SU-DHL-6 (cell line): ENCODE data around the gene NFIC.

Experiments used
- H2AFZ ChIP-seq: fragments of 200-600 bp; sonication (generic); 2 replicates; pipeline ENCODE4 v1.6.1; 2014; ENCODE audit warnings: low read depth, mild to moderate bottlenecking, moderate library complexity, mixed read lengths, antibody characterized with exemption, low read length; ENCODE audit not compliant: severe bottlenecking
- H3F3A ChIP-seq: fragments of 200-600 bp; shearing (Covaris generic); 2 replicates; pipeline ENCODE4 v1.6.0; 2016; ENCODE audit warnings: antibody characterized with exemption, mild to moderate bottlenecking; ENCODE audit not compliant: insufficient read depth
- H3K27ac ChIP-seq: fragments of 200-600 bp; sonication (generic); 2 replicates; pipeline ENCODE4 v1.5.1; 2016; ENCODE audit warnings: low read depth, mild to moderate bottlenecking, low read length, moderate library complexity, mixed read lengths
- H3K27me3 ChIP-seq: fragments of 200-600 bp; sonication (generic), shearing (Covaris generic); 2 replicates; pipeline ENCODE4 v1.6.0; 2014; ENCODE audit warnings: mild to moderate bottlenecking, low read length
- H3K36me3 ChIP-seq: fragments of 200-600 bp; sonication (generic); 2 replicates; pipeline ENCODE4 v1.6.1; 2014; ENCODE audit warnings: mild to moderate bottlenecking, low read length, mixed read lengths
- H3K4me2 ChIP-seq: fragments of 300-600, 200-600 bp; shearing (Covaris generic), sonication (generic); 2 replicates; pipeline ENCODE4 v1.6.0; 2014; ENCODE audit warnings: low read length, low read depth, mild to moderate bottlenecking; ENCODE audit not compliant: poor library complexity, severe bottlenecking
- H3K4me3 ChIP-seq: fragments of 200-600 bp; sonication (generic); 2 replicates; pipeline ENCODE4 v1.5.1; 2014; ENCODE audit warnings: antibody characterized with exemption, low read length, mild to moderate bottlenecking, mixed read lengths; ENCODE audit not compliant: insufficient read depth, poor library complexity, severe bottlenecking
- H3K79me2 ChIP-seq: fragments of 200-600 bp; sonication (generic); 2 replicates; pipeline ENCODE4 v1.6.1; 2014; ENCODE audit warnings: mild to moderate bottlenecking, low read length, moderate library complexity; ENCODE audit not compliant: insufficient read depth
- H3K9ac ChIP-seq: fragments of 200-600 bp; sonication (generic); 2 replicates; pipeline ENCODE4 v1.7.0; 2014; ENCODE audit warnings: mild to moderate bottlenecking, low read length
- H3K9me2 ChIP-seq: fragments of 200-600 bp; sonication (generic); replicated peaks from 2 replicates; pipeline ENCODE4 v1.6.1; 2014; ENCODE audit warnings: low read length; ENCODE audit not compliant: insufficient read depth
- H3K9me3 ChIP-seq: fragments of 200-600 bp; sonication (generic); 2 replicates; pipeline ENCODE4 v1.6.1; 2014; ENCODE audit warnings: low read length, mixed read lengths; ENCODE audit not compliant: insufficient read depth
- H4K20me1 ChIP-seq: fragments of 200-600 bp; sonication (generic); 2 replicates; pipeline ENCODE4 v1.6.1; 2014; ENCODE audit warnings: low read depth, mild to moderate bottlenecking, antibody characterized with exemption, low read length, moderate library complexity, mixed read lengths
- EZH2phosphoT487 ChIP-seq: fragments of 200-600 bp; sonication (generic), shearing (Covaris generic); conservative IDR thresholded peaks from 2 replicates; pipeline ENCODE4 v1.6.1; 2018; ENCODE audit warnings: mild to moderate bottlenecking, antibody characterized with exemption, low read length, moderate library complexity, mixed read lengths
- TF ChIP-seq, protein P1 (sequence below): fragments of 200-600 bp; sonication (generic); IDR thresholded peaks from one replicate; pipeline ENCODE4 v1.5.1; 2017; ENCODE audit warnings: antibody characterized with exemption, mild to moderate bottlenecking, low read length, moderate library complexity; ENCODE audit not compliant: insufficient read depth, poor library complexity, severe bottlenecking

The NFIC gene

DNA sequence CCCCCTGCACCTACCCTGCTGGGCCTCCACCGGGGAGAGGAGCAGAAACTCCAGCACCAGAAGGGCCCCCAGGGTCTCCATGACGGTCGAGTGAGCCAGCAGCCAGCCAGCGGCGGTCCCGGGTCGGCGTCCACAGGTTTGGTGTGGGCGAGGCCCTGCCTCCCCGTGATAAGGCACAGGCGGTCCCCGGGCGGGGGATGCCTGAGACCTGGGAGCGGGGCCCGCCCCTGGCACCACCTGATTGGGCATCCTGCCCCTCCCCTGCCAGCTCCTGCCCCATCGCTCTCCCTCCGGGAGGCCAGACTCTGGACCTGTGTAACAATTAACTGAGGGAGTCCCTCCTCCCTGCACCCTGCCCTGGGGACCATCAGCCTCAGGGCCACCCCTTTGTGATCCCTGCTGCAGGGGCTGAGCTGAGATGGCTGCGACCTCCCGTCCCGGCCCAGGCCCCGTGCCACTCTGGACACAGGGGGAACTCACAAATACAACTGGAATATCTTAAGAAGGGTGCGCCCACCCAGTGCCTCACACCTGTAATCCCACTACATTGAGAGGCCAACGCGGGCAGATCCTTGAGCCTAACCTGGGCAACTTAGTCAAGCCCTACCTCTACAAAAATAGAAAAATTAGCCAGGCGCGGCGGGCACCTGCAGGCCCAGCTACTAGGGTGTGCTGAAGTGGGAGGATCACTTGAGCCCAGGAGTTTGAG is 114.2 kb downstream of the NFIC start, which contains the start of gene SMIM24:
Gene SMIM24 (minus strand): TSS at position 143 of the 709 bp plus-strand sequence. CDS start 62 bp downstream, at position 81.
- Histone ChIP-seq H3K9me3 (no peaks in the 10 kb centered on the region), H2AFZ (no peak within 1 kb of the TSS), H3K79me2 (no peaks in the 10 kb centered on the region), H3K27me3 (no peaks in the 10 kb centered on the region), H3K9ac (peak within 1 kb of the TSS; percentile 30; the same call in 1 of the 2 replicates), H3K4me2 (peak within 1 kb of the TSS; percentile 25), H3K36me3 (no peaks in the 10 kb centered on the region), H3K27ac (peak within 1 kb of the TSS; percentile 68), H3F3A (peaks cover 12% of the 10 kb centered on the region), H3K4me3 (no peak within 1 kb of the TSS), H3K9me2 (no peaks in the 10 kb centered on the region), H4K20me1 (no peaks in the 10 kb centered on the region)
- TF ChIP-seq EZH2phosphoT487: no peak
- TF ChIP-seq, protein P1, sequence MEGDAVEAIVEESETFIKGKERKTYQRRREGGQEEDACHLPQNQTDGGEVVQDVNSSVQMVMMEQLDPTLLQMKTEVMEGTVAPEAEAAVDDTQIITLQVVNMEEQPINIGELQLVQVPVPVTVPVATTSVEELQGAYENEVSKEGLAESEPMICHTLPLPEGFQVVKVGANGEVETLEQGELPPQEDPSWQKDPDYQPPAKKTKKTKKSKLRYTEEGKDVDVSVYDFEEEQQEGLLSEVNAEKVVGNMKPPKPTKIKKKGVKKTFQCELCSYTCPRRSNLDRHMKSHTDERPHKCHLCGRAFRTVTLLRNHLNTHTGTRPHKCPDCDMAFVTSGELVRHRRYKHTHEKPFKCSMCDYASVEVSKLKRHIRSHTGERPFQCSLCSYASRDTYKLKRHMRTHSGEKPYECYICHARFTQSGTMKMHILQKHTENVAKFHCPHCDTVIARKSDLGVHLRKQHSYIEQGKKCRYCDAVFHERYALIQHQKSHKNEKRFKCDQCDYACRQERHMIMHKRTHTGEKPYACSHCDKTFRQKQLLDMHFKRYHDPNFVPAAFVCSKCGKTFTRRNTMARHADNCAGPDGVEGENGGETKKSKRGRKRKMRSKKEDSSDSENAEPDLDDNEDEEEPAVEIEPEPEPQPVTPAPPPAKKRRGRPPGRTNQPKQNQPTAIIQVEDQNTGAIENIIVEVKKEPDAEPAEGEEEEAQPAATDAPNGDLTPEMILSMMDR: no peak

DNA sequence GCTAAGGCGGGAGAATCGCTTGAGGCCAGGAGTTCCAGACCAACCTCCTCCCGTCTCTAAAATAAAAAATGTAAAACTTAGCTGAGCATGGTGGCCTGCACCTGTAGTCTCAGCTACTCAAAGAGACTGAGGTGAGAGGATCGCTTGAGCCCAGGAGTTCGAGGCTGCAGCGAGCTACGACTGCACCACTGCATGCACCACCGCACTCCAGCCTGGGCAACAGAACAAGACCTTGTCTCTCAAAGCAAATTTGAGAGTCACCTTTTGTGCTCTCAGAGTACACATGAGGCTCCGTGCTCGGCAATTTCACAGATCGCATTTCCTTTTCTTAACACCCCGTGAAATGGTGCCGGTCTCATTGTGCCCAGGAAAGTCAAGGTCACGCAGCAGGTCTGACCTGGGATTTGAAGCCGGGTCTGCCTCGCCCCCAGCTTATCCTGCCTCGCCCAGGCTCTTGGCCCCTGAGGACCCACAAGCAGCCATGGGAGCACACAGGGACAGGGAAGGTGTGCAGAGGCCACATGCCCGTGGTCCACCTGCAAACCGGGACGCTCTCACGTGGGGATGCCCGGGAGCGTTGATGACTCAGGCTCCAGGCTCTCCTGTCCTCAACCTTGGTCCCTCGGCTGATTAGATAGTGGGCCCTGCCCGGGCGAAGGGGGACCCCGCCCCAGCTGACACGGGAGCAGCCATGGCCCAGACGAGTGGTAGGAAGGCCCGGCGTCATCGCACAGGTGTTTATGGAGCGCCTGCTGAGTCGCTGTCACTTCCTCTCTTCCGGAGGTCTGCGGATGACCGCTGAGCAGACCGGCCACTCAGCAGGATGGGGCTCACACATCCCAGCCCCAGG is 115.1 kb downstream of the NFIC start:
- H2AFZ ChIP-seq: no peak overlapping the region
- H3K9me2 ChIP-seq: no peaks in the 10 kb centered on the region
- H3K27ac ChIP-seq: peak overlapping the region; percentile 68
- H3K79me2 ChIP-seq: no peaks in the 10 kb centered on the region
- no peaks in the 10 kb centered on the region for H4K20me1 ChIP-seq
- TF ChIP-seq, protein P1: no peak
- no peak for TF ChIP-seq EZH2phosphoT487
- H3K4me2 ChIP-seq: peak overlapping the region; percentile 25
- no peaks in the 10 kb centered on the region for H3K9me3 ChIP-seq
- peaks cover 12% of the 10 kb centered on the region for H3F3A ChIP-seq
- H3K36me3 ChIP-seq: no peaks in the 10 kb centered on the region
- H3K9ac ChIP-seq: peak overlapping the region; percentile 30; the same call in 1 of the 2 replicates
- no peaks in the 10 kb centered on the region for H3K27me3 ChIP-seq
- no peak overlapping the region for H3K4me3 ChIP-seq

DNA sequence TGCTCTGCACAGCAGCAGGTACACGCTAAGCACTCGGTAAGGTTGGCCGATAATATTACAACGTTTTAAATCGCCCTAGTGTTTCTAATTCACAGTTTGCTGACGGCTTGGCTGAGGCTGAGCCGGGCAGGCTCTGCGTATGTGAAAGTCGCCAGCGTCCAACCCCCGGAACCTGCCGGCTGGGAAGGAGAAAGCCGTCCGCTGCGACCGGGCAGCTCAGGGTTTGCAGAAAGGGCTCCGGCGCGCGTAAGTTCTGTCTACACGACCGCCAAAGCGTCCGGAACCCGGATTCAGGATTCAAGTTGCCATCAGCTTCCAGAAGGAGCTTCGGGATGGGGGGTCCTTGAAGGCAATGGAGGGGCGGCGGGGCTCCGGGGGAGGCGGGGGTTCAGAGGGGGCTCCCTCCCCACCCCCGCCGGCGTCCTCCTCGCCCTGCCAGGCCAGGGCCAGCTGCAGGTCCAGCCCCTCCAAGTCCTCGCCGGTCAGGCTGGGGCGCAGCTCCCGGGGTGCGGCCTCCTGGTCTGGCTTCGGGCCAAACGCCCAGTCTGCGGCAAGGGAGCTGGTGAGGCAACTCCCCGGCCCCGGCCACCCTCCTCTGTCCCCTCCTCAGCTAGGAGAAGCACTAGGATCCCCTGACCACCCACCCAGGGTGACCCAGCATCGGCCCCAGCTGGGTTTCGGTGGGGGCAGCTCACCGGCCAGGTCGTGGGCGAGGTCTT is 116.3 kb downstream of the NFIC start:
- TF ChIP-seq, protein P1: no peak
- no peak for TF ChIP-seq EZH2phosphoT487
- no peaks in the 10 kb centered on the region for H3K79me2 ChIP-seq
- no peaks in the 10 kb centered on the region for H3K9me2 ChIP-seq
- H3F3A ChIP-seq: peaks cover 12% of the 10 kb centered on the region
- H3K9me3 ChIP-seq: no peaks in the 10 kb centered on the region
- H3K4me2 ChIP-seq: no peak overlapping the region
- no peak overlapping the region for H2AFZ ChIP-seq
- H3K36me3 ChIP-seq: no peaks in the 10 kb centered on the region
- no peaks in the 10 kb centered on the region for H3K27me3 ChIP-seq
- H3K9ac ChIP-seq: no peak overlapping the region
- no peaks in the 10 kb centered on the region for H4K20me1 ChIP-seq
- H3K4me3 ChIP-seq: no peak overlapping the region
- no peak overlapping the region for H3K27ac ChIP-seq
